Effector memory CD4-positive, alpha-beta T cell (primary cell): ENCODE measurements around the gene LBH.
A peak's percentile ranks its signal among the peaks of the same experiment; 100 is the strongest.

Experiments used
- DNase-seq, 3 donors: peaks; one replicate each; pipeline ENCODE4 v3.0.0-alpha.2; 2020
- H3K27ac ChIP-seq: 2 replicates; pipeline ENCODE4 v1.7.0; 2013; ENCODE audit warnings: mild to moderate bottlenecking, low read length, moderate library complexity; ENCODE audit not compliant: insufficient read depth, poor library complexity, severe bottlenecking
- H3K27me3 ChIP-seq: replicated peaks from 2 replicates; pipeline ENCODE4 v1.7.0; 2013; ENCODE audit warnings: mild to moderate bottlenecking, low read length; ENCODE audit not compliant: insufficient read depth, control insufficient read depth, poor library complexity, severe bottlenecking
- H3K36me3 ChIP-seq: 2 replicates; pipeline ENCODE4 v1.7.0; 2013; ENCODE audit warnings: mild to moderate bottlenecking, low read length, moderate library complexity; ENCODE audit not compliant: control insufficient read depth, insufficient read depth
- H3K4me1 ChIP-seq: 2 replicates; pipeline ENCODE4 v1.7.0; 2013; ENCODE audit warnings: low read length, mild to moderate bottlenecking; ENCODE audit not compliant: control insufficient read depth, insufficient read depth, poor library complexity, severe bottlenecking
- H3K4me3 ChIP-seq: 2 replicates; pipeline ENCODE4 v1.7.0; 2013; ENCODE audit warnings: low read length, low read depth, mild to moderate bottlenecking; ENCODE audit not compliant: insufficient read depth, poor library complexity, severe bottlenecking
- H3K9me3 ChIP-seq: 2 replicates; pipeline ENCODE4 v1.7.0; 2013; ENCODE audit warnings: mild to moderate bottlenecking, low read length, moderate library complexity; ENCODE audit not compliant: control insufficient read depth
- total RNA-seq, 3 donors: gene quantifications; one replicate each; lab custom pipeline; 2026; lab: John Stamatoyannopoulos, UW

The LBH gene
- 221 to 269 (median 230) reads per million in 3 donors for total RNA-seq

DNA sequence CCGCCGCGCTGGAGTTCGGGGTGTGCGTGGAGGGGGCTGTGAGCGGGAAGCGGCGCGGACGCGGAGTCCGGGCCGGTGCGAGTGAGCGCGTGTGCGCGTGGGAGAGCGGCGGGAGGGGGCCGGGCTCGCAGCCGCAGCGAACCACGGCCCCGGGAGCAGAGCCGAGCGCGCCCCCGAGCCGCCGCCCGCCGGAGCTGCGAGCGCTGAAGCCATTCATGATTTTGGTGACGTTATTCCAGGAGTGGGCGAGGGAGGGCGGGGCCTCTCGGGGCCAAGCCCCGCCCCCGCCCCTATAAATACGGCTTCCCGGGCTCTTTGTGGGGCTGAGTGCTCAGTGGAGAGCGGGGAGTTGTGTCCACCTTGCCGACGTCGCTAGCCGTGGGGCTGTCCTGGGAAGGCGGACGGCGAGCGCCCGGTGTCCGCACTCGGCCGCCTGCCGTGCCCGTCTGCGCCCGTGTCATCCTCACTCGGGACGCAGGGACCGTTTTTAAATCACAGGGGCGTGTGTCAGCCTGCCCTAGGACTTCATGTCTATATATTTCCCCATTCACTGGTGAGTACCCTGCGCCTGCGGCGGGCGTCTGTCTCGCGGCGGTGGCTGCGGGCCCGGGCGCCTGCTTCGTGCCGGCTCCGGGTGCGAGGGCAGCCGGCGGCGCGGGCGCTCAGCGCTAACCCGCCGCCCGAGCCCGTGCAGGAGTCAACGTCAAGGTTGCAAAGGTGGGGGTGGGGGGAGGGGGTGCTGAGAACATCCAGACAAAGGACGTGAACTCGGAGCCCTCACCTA lies at the start of gene LBH:
Gene LBH (plus strand): TSS at position 323 of the 784 bp plus-strand sequence. CDS start 205 bp downstream, at position 528.
- Histone ChIP-seq H3K27ac (peak within 1 kb of the TSS; percentile 93), H3K36me3 (peaks cover 6% of the 10 kb centered on the region), H3K9me3 (no peaks in the 10 kb centered on the region), H3K4me1 (peaks cover 47% of the 10 kb centered on the region), H3K27me3 (no peaks in the 10 kb centered on the region), H3K4me3 (peak within 1 kb of the TSS; percentile 94)
- peak; percentile 86 to 91 (median 87) for DNase-seq

DNA sequence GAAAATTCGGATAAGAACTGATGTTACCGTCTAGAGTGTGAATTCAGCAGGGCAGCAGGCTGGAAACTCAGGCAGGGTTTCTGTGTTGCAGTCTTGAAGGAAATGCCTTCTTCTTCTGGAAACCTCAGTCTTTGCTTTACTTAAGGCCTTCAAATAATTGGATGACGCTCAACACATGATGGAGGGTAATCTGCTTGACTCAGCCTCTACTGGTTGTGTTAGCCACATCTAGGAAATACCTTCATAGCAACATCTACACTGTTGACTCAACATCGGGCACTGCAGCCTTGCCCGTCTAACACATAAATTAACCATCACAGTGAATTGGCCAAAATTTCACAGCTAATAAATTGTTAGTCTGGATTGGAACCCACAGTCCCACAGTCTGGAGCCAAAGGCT lies 47.3 kb upstream of the LBH start:
- no peak for DNase-seq
- Histone ChIP-seq H3K36me3 (no peaks in the 10 kb centered on the region), H3K4me1 (no peaks in the 10 kb centered on the region)

DNA sequence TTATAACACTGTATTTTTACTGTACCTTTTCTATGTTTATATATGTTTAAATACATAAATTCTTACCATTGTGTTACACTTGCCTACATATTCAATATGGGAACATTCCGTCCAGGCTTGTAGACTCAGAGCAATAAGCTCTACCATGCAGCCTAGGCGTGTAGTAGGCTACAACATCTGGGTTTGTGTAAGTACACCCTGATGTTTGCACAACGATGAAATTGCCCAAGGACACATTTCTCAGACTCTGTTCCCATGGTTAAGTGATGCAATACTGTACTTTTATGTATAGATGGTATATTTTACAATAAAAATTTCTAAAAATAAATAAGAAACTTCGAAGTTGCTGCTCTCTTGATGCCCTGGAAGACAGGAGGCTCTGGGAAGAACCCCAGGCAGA lies 46.2 kb upstream of the LBH start:
- no peak overlapping the region for H3K27ac ChIP-seq

More for the DNA sequence above, 47.3 kb upstream of the LBH start:
- Histone ChIP-seq H3K9me3 (no peaks in the 10 kb centered on the region), H3K27me3 (no peaks in the 10 kb centered on the region), H3K27ac (no peak overlapping the region), H3K4me3 (no peak overlapping the region)

DNA sequence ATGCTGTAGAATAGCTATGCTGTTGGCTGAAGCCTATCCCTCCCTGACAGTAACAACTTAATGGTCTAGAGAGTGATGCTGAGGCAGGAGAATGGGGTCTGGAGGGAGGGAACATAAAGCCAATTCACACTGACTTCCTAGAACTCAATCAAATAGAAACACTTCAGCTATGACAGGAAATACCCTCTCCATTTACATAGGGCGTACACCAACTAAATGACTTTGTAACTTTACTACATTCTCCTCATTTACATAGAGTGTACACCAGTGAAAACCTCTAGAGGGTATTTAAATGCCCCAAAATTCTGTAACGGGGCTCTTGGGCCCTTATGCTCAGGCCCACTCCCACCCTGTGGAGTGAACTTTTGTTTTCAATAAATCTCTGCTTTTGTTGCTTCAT lies 43.0 kb upstream of the LBH start:
- no peaks in the 10 kb centered on the region for H3K27me3 ChIP-seq
- H3K9me3 ChIP-seq: no peaks in the 10 kb centered on the region
- no peak overlapping the region for H3K4me3 ChIP-seq
- H3K27ac ChIP-seq: no peak overlapping the region
- H3K4me1 ChIP-seq: no peaks in the 10 kb centered on the region
- no peaks in the 10 kb centered on the region for H3K36me3 ChIP-seq
- no peak for DNase-seq

More for the DNA sequence above, 46.2 kb upstream of the LBH start:
- no peak for DNase-seq
- Histone ChIP-seq H3K27me3 (no peaks in the 10 kb centered on the region), H3K9me3 (no peaks in the 10 kb centered on the region), H3K36me3 (no peaks in the 10 kb centered on the region), H3K4me1 (no peaks in the 10 kb centered on the region), H3K4me3 (no peak overlapping the region)

DNA sequence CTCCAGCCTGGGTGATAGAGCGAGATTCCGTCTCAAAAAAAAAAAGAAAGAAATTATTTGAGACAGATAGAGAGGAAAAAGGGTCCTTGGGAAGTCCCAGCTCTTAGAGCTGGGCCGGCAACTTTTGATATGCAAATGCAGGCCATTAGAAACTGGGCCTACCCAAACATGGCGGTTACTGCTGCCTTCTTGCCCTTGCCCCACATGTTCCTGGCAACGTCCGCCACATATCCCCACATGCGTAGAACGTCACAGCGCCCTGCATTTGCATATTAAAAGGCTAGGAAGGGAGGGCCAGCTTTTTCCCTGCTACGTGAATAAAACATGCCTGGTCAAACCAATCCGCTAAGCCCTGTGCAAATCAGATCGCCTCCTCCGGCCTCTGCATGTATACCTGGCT lies 40.7 kb upstream of the LBH start:
- DNase-seq: no peak
- no peak overlapping the region for H3K27ac ChIP-seq
- no peaks in the 10 kb centered on the region for H3K36me3 ChIP-seq
- H3K27me3 ChIP-seq: no peaks in the 10 kb centered on the region
- H3K4me3 ChIP-seq: no peak overlapping the region
- no peaks in the 10 kb centered on the region for H3K9me3 ChIP-seq
- no peaks in the 10 kb centered on the region for H3K4me1 ChIP-seq

DNA sequence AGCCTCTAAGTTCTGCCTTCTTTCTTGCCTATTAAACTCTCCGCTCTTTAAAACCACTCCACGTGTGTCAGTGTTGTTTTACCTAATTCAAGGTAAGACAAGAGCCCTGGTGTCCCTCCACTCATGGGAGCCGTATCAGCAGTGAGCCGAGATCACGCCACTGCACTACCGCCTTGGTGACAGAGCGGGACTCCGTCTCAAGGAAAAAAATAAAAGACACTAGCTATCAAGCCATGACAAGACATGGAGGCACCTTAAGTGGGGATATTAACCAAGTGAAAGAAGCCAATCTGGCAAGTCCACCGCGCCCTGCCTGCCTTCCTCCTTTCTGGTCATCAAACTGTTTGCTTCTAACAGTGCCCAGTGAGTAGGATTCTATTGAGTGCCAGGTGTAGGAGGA lies 40.2 kb upstream of the LBH start:
- H3K27ac ChIP-seq: no peak overlapping the region
- no peaks in the 10 kb centered on the region for H3K4me1 ChIP-seq
- H3K36me3 ChIP-seq: no peaks in the 10 kb centered on the region
- no peaks in the 10 kb centered on the region for H3K9me3 ChIP-seq
- no peaks in the 10 kb centered on the region for H3K27me3 ChIP-seq
- DNase-seq: no peak
- H3K4me3 ChIP-seq: no peak overlapping the region

DNA sequence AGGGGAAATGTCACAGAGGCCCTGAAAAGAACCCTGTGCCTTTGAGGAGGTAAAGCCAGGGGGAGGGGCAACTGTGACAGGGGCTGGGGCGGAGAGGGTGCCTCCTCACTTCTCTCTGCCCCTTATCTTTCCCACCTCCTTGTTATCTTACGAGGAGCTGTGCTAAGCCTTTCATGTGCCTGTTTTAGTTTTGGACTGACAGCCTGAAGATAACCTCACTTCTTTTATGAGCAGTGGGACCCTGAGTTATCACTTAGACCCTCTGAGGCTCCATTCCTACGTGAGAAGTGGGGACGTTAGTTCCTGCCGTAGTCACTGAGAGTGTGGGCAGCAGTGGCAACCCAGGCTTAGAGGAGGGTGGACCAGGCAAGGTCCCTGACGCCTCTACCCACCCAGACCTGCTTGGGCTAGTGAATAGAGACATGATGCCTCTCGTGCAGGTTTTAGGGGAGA lies 39.5 kb upstream of the LBH start:
- H3K36me3 ChIP-seq: no peaks in the 10 kb centered on the region
- H3K9me3 ChIP-seq: no peaks in the 10 kb centered on the region
- no peak overlapping the region for H3K27ac ChIP-seq
- H3K4me3 ChIP-seq: no peak overlapping the region
- no peak for DNase-seq
- H3K4me1 ChIP-seq: no peaks in the 10 kb centered on the region
- H3K27me3 ChIP-seq: no peaks in the 10 kb centered on the region

DNA sequence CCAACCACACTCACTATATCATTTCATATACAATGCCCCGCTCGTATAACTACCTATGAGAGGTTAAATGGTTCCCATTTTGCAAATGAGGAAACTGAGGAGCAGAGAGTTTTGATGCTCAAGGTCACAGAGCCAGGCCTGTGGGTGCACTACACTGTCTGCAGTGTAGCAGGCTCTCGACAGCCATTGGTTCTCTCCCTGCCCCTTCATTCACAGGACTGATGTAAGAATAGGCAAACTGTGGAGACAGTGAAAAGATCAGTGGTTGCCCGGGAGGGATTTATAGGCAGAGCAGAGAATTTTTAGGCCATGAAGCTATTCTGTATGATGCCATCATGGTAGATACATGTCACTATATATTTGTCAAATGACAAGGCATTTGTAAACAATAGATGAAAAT lies 39.0 kb upstream of the LBH start:
- H3K27ac ChIP-seq: no peak overlapping the region
- no peaks in the 10 kb centered on the region for H3K27me3 ChIP-seq
- H3K4me1 ChIP-seq: no peaks in the 10 kb centered on the region
- no peaks in the 10 kb centered on the region for H3K36me3 ChIP-seq
- no peak overlapping the region for H3K4me3 ChIP-seq
- H3K9me3 ChIP-seq: no peaks in the 10 kb centered on the region
- DNase-seq: no peak

DNA sequence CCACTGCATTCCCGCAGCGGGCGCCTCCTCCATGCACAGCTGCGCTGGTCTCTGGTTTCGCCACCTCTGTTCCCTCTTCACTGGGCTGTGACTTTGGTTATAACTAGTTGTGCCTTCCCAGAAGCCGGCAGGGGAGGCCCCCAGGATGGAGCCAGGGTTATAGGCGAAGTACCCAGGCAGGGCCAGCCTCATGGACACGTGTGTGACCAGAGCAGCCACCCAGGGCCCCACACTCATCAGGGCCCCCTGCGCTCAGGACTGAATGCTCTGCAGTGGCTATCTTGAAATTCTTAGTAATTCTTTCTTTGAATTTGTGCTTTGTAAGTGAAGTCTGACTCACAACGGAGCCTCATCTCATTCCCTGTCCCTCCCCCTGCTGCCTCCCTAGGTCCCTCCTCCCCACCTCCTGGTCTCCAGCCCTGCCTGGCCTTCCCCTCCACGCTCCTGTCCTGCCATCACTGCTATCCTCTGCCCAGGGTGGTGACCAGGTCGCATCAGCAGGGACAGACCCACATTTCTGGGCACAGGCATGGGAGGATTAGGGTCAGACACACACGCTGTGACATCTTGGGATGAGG lies 38.1 kb upstream of the LBH start:
- Histone ChIP-seq H3K27ac (no peak overlapping the region), H3K4me3 (no peak overlapping the region), H3K9me3 (no peaks in the 10 kb centered on the region), H3K36me3 (no peaks in the 10 kb centered on the region), H3K27me3 (no peaks in the 10 kb centered on the region), H3K4me1 (no peaks in the 10 kb centered on the region)
- no peak for DNase-seq

DNA sequence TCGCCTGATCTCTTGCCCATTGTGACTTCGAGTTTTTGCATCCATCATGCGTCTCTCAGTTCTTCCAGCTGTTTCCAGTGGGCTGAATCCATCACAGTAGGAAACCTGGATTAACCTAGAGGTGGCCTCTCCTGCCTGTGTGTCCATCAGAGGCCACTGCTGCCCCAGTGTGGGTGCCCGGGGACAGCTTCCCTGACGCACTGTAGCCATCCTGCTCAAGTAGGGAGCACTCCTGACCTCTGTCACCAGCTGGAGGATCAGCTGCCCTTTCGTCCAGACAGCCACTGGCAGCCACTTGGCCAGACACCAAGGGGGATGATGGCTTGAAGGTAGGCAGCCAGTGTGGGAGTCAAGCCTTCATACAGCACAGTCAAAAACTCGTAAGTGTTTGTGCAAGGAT lies 36.9 kb upstream of the LBH start:
- H3K27me3 ChIP-seq: no peaks in the 10 kb centered on the region

More for the DNA sequence above, 36.9 kb upstream of the LBH start:
- DNase-seq: no peak
- H3K4me3 ChIP-seq: no peak overlapping the region
- no peaks in the 10 kb centered on the region for H3K4me1 ChIP-seq
- no peaks in the 10 kb centered on the region for H3K9me3 ChIP-seq
- no peak overlapping the region for H3K27ac ChIP-seq
- H3K36me3 ChIP-seq: no peaks in the 10 kb centered on the region
